ENCODE results near the gene SLC2A9. TPM values are rescaled to one million over a fixed set of nuclear protein-coding genes. Genes with fewer than 3 reads are reported as not detected.
"Not testable (repeated sequence)": the region's sequence is repeated elsewhere in the genome, so short reads cannot be mapped to it uniquely, and the experiment has no call there.

The SLC2A9 gene
- polyA plus RNA-seq, 5 donors: 2.6 to 5.1 (median 3.4) TPM

DNA sequence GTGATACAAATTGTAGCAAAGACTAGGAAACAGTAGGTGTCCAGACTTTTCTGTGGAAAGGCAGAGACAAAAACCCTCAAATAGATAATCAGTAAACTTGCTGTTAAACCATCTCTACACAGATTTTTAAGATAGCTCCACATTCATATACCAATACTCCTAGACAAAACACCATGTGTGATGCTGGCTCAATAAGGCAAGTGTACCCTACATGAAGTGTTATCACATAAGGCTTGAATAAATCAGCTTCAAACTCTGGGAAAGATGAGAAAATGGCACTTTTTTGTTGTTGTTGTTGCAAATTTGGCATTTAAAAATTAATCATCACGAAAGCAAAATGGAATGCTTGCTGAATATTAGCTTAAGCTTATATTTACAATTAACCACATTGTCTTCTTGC lies 194.7 kb downstream of the SLC2A9 start:
- DNase-seq: no peak

DNA sequence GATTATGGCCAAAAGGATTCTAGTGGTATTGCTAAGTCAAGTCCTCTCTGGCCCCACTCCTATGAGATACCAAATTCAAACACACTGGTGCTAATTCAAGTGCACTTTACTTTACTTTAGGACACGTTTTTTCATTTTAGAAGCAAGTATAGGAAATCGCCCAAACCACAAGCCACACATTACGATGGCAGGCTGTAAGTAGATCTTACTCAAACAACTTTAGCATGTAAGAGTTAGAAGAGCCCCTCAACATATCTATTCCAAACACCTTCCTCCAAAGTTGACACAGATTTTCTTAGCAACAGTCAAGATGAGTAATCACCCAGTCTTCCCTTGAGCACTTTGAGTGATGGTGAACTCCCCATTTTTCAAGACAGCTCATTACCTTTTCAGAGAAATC lies 196.2 kb downstream of the SLC2A9 start:
- no peak for DNase-seq

DNA sequence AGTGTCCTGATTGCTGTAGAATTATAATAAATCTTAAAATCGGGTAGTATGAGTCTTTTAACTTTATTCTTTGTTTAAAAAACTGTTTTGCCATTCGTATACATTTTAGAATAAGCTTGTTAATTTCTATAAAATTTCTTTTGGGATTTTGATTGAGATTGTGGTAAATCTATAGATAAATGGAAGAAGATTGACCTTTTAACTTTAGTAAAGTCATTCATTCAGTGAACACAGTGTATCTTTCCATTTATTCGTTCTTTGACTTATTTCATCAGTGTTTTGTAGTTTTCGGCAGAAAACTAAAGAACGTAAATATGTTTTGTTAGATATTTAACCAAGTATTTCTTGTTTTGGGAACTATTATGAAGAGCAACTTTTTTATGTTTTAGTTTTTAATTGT lies 201.0 kb downstream of the SLC2A9 start:
- no peak for DNase-seq

DNA sequence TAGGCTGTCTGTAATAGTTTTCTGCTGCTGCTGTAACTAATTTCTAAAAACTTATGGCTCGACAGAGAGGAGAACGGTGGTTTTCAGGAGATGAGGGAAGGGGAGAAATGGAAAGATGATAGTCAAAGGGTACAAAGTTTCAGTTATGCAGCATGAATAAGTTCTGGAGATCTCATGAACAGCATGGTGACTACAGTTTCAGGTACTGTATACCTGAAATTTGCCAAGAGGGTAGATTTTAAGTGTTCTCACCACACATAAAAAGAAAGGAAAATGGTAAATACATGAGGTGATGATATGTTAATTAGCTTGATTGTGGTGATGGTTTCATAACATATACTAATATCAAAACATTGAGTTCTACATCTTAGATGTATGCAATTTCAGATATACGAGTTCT lies 205.0 kb downstream of the SLC2A9 start:
- DNase-seq: no peak

DNA sequence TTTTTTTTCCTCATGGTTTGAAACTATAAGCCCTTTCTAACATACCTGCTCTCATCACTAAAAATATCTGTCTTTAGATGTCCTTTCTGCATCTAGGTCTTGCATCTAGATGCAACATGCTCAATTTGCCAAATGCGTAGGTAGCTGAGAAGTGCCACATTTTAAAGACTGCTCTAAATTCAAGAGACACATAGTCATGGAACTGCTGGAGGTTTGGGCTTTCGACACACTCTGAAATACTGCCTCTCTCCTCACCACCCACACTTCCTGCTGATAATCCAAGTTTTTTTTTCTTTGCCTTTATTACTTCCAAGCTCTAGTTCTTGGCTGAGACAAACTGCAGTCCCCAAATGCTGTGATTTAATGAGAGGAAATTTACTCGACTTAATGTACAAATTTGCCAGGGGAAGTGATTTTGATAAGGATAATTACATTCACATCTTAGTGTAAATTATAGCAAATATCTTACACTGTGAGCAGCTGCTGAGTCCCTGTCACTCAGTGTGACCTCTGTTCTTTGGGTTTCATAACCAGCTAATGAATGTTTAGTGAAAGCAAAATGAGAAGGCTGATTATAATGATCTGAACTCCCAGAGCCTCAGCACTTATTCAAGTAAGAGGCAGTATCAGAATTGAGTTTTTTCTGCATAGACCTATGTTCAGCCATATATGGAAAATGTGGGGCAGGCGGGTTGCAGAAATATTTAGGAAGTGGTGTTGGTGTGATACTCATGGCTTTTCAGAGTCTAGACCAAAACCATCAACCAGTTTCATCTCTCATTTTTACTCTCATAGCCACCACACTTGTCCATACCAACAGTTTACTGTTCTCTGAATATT lies 208.6 kb downstream of the SLC2A9 start:
- peak; percentile 19 to 28 for DNase-seq

DNA sequence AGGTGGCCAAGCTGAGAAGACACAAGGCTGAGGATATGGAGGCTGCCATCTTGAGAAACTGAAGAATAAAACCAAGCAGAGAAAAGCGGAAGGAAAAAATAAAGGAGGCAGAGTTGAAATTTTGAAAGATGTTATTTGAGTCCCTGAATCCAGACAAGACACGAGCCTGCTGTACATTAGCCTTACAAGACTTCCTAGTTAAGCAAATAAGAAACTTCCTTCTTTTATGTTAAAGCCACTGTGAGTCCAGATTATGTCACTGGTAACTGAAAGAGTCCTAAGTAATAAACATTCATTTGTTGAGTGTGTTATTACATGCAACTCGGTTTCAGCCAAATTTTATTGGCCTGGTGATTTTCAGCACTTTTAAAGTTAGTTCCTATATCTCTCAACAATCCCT lies 209.5 kb downstream of the SLC2A9 start:
- DNase-seq: no peak

DNA sequence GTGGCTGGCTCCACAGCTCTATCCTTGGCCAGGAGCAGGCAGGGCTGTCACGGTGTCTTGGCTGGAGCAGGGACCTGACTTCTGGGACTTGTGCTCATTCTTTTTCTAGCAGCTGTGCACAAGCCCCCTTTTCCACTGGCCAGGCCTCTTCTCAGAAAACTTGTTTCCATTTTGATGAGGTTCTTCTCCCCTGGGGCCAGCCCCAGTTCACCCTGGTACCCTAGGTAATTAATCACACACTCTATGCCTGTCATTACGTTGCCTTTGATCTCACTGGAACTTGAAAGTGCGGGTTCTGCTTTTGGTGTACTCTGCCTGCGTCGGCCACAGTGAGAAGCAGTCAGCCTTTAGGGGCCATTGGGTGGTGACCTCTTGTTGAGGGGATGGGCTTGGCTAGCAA lies 213.2 kb downstream of the SLC2A9 start:
- DNase-seq: no peak

DNA sequence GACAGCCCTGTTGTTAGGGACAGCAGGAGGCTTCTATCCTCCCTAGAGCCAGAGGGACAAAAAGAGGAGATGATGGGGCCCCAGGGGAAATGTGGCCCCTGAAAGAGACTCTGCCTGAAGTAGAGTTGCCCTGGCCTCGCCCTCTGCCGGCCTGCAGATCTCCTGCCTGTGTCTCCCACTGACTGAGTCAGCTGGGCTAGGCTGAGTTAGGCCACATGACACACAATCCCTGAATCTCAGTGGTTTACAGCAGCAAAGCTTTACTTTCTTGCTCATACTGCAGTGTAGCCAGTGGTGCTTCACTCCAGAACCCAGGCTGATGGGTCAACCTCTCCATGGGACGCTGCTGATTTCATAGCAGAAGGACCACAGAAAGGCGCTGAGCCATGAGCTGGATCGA lies 216.4 kb downstream of the SLC2A9 start:
- no peak for DNase-seq

DNA sequence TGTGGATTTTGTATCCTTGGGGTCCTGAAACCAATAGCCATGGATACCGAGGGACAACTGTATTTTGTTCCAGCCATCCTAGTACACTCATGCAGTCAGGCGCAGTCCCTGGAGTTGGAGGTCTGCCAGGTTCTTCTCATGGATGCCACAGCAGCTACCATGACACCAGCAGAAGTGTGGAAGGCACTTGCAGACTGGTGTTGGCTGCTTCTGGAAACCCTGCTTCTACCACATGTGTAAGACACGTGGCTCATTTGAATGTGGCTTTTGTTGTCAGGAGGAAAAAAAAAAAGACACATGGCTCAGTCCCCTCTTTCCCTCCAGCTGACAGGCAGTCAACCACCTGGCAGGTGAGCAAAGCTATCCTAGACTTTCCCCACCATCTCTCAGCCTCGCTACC lies 220.4 kb downstream of the SLC2A9 start:
- DNase-seq: no peak

DNA sequence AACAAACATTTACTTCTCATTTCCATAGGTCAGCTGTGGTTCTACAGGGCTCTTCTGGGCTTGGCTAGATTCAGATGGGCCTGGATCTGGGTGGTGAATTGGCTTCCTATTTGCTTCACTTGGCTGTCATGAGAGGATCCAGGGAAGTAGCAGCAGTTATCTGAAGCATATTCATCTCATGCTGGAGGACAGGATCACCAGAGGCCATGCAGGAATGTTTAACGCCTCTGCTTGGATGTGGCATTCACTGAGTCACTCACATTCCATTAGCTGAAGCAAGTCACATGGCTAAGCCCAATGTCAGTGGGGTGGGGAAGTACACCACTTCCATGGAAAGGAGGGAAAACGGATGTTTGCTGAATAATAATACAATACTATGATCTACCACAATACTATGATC lies 224.7 kb downstream of the SLC2A9 start:
- DNase-seq: not testable (repeated sequence)

DNA sequence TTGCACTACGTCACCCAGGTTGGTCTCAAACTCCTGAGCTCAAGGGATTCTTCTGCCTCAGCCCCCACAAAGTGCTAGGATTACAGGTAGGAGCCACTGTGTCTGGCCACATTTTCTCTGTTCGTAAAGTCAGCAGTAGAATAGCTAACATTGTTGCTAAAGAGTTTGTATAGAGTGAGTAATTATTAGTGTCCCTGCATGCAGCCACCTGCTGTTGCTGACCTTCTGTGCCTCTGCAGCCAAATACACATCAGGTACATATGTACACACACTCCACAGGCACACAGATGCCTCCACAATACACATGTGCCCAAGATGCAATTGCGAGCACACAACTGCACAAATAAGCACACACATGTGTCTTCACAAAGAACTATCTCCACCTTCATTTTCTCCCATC lies 228.9 kb downstream of the SLC2A9 start:
- no peak for DNase-seq

DNA sequence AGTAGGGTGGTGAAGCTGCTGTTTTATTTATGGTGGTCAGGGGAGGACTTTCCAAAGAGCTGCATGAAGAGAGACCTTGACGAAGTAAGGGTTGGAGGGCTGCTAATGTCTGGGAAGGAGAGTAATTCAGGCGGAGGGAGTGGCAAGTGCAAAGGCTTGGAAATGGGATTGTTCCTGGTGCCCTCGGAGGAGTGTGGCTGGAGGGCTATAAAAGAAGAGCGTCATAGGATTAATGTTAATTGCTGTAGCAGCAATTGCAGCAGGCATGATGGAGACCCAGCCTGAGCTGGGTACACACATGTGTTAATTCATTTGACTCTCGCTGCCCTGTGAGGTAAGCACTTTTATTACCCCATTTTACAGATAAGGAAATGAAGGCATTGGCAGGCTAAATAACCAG lies 235.4 kb downstream of the SLC2A9 start:
- DNase-seq: not testable (repeated sequence)

DNA sequence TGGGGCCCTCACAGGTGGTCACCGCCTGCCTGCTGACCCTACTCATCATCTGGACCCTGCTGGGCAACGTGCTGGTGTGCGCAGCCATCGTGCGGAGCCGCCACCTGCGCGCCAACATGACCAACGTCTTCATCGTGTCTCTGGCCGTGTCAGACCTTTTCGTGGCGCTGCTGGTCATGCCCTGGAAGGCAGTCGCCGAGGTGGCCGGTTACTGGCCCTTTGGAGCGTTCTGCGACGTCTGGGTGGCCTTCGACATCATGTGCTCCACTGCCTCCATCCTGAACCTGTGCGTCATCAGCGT lies 239.2 kb downstream of the SLC2A9 start:
- DNase-seq: no peak

DNA sequence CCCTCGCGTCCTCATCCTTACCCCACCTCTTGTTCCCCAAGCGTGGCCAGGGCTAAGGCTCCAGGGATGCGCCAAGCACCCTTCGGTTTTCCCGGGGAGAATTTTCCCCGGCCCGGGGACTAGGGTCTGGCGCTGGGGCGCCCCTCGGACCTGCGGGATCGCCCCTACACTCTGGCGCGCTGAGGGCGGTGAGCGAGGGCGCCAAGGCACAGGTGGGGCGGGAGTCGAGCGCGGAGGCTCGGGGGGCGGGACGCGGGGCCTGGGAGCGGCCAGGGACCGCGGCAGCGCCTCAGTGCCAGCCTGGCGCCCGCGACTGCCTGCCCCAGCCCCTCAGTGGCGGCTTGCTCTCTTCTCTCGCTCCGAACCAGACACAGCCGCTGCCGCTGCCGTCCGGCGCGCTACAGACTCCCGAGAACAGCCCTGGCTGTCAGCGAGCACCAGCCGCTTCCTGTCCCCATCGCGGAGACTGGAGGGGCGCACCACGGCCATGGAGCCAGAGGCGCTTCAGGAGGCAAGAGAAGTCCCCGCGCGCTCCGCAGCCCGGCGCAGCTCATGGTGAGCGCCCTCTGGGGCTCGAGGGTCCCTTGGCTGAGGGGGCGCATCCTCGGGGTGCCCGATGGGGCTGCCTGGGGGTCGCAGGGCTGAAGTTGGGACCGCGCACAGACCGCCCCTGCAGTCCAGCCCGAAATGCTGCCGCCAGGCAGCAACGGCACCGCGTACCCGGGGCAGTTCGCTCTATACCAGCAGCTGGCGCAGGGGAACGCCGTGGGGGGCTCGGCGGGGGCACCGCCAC lies 239.8 kb downstream of the SLC2A9 start, which contains the start of gene DRD5:
Gene DRD5 (plus strand): TSS at position 292 of the 793 bp plus-strand sequence. CDS start 396 bp downstream, at position 688.
- peak; percentile 11 to 17 for DNase-seq

Other genes starting within 250 kb of the SLC2A9 start
- gene DRD5, start 239.9 kb downstream of the SLC2A9 start, polyA plus RNA-seq (ENCODE audit: insufficient read depth in 1 of 5, insufficient read length in 5 of 5, low replicate concordance in 1 of 5): not detected
- gene WDR1, start 95.3 kb upstream of the SLC2A9 start, polyA plus RNA-seq (ENCODE audit: insufficient read depth in 1 of 5, insufficient read length in 5 of 5, low replicate concordance in 1 of 5): 100 to 1,000 TPM; 140 to 159 (median 152) TPM